Tibial nerve (tissue), 3 donors: ENCODE data around the gene PRKCG.

Experiments used
- CTCF ChIP-seq, 5 experiments: fragments of 200-600 bp in 3 of 5; fragments of 450-650 bp in 2 of 5; sonication (generic) in 3 of 5; IDR thresholded peaks; one replicate each; pipeline ENCODE4 v1.5.1; 2016 to 2019; ENCODE audit warnings: antibody characterized with exemption in 5 of 5, mild to moderate bottlenecking in 3 of 5, moderate library complexity in 2 of 5
- POLR2A ChIP-seq, 2 donors: fragments of 450-650 bp; IDR thresholded peaks; one replicate each; pipeline ENCODE4 v1.6.1; 2017; ENCODE audit warnings: antibody characterized with exemption in 2 of 2, mild to moderate bottlenecking in 2 of 2, moderate library complexity in 2 of 2

GRCh38 chr19:53907193-53907581 lies 25.2 kb downstream of the PRKCG start:
- TF ChIP-seq CTCF (IDR thresholded peaks at IDR 0.05) (no peak), POLR2A (IDR thresholded peaks at IDR 0.05) (no peak)
